Gastrocnemius medialis (tissue), 4 donors: ENCODE data around the gene DMTF1. TPM values are rescaled to one million over a fixed set of nuclear protein-coding genes. Genes with fewer than 3 reads are reported as not detected.

Experiments used
- total RNA-seq, 4 donors: library from RNA; depleted of rRNA; stranded (reverse); fragments of >200 nt; gene quantifications; one replicate each; pipeline versions ENCODE4 v1.1.0 to v1.2.3, GENCODE V29; 2016

DMTF1 gene
- total RNA-seq, 4 donors from 2014 or later, result 10.6 to 31.9 (median 13.1) TPM

Other genes starting within 250 kb of the DMTF1 start
- gene ELAPOR2, start 92.8 kb upstream of the DMTF1 start, total RNA-seq, result 10 to 100 TPM in 1 of 4 donors, 1 to 10 TPM in 3; 2.3 to 10.5 (median 3.8) TPM
- gene TMEM243, start 67.3 kb downstream of the DMTF1 start, total RNA-seq, result 1 to 10 TPM; 2.8 to 6.5 (median 4.1) TPM
- 10 to 100 TPM in 1 of 4 donors, 1 to 10 TPM in 3; 3.6 to 16.3 (median 7.9) TPM for gene CROT, start 193.2 kb downstream of the DMTF1 start, total RNA-seq